Epidermal melanocyte (primary cell): Measurements from ENCODE around the gene ARL2.
"Not testable (repeated sequence)": the region's sequence is repeated elsewhere in the genome, so short reads cannot be mapped to it uniquely, and the experiment has no call there.

Experiments
- DNase-seq: peaks from one replicate; pipeline ENCODE4 v3.0.0; 2011; ENCODE audit warnings: low spot score; ENCODE audit not compliant: insufficient read length

ARL2 gene

GRCh38 chr11:65013888-65014725, at the start of gene ARL2:
ARL2 (plus strand) TSS chr11:65014160; CDS start chr11:65014208, 48 bp downstream.
- DNase-seq = peak; percentile 93

- DNase-seq = no peak
Measured at GRCh38 chr11:64967375-64967774, 46.6 kb upstream of the ARL2 start.

GRCh38 chr11:64969209-64969608, 44.8 kb upstream of the ARL2 start:
- DNase-seq = no peak

GRCh38 chr11:64970731-64971151, 43.2 kb upstream of the ARL2 start:
- DNase-seq = no peak

- peak; percentile 59 for DNase-seq
Measured at GRCh38 chr11:64971421-64972233, 42.3 kb upstream of the ARL2 start, which contains the start of gene MAJIN. MAJIN (minus strand) TSS chr11:64972108; CDS start chr11:64959405, 12,703 bp downstream.

GRCh38 chr11:64974124-64974523, 39.8 kb upstream of the ARL2 start:
- DNase-seq = no peak

- DNase-seq = no peak
Measured at GRCh38 chr11:64976651-64977050, 37.3 kb upstream of the ARL2 start.

- not testable (repeated sequence) for DNase-seq
Measured at GRCh38 chr11:64983339-64983738, 30.6 kb upstream of the ARL2 start.

- no peak for DNase-seq
Measured at GRCh38 chr11:64987998-64988854, 25.7 kb upstream of the ARL2 start.

GRCh38 chr11:64989416-64989815, 24.5 kb upstream of the ARL2 start:
- DNase-seq = no peak

- DNase-seq = no peak
Measured at GRCh38 chr11:64990222-64990923, 23.6 kb upstream of the ARL2 start.

- no peak for DNase-seq
Measured at GRCh38 chr11:64994318-64994717, 19.6 kb upstream of the ARL2 start.

- DNase-seq = no peak
Measured at GRCh38 chr11:64996327-64996709, 17.6 kb upstream of the ARL2 start.

GRCh38 chr11:64996710-64997380, 17.1 kb upstream of the ARL2 start, which contains the start of gene BATF2:
BATF2 (minus strand) TSS chr11:64996971; CDS start chr11:64996914, 57 bp downstream.
- DNase-seq = peak; percentile 95

GRCh38 chr11:64998141-64998540, 15.8 kb upstream of the ARL2 start:
- no peak for DNase-seq

GRCh38 chr11:64998690-64999431, 15.1 kb upstream of the ARL2 start:
- DNase-seq = no peak

- no peak for DNase-seq
Measured at GRCh38 chr11:64999478-64999877, 14.5 kb upstream of the ARL2 start.

- DNase-seq = no peak
Measured at GRCh38 chr11:65002706-65003105, 11.3 kb upstream of the ARL2 start.

- no peak for DNase-seq
Measured at GRCh38 chr11:65003282-65003681, 10.7 kb upstream of the ARL2 start.
